DND-41 (cell line): ENCODE measurements around the gene MINDY1.

Source experiments
- EZH2 ChIP-seq: IDR thresholded peaks from 3 replicates; pipeline ENCODE4 v1.6.1; 2012; ENCODE audit warnings: borderline replicate concordance, low read depth, mild to moderate bottlenecking, moderate library complexity, low read length, inconsistent platforms; ENCODE audit not compliant: severe bottlenecking
- TF ChIP-seq, protein P1 (sequence below): IDR thresholded peaks from 2 replicates; pipeline ENCODE4 v1.5.1; 2012; ENCODE audit warnings: borderline replicate concordance, low read length, moderate library complexity, mild to moderate bottlenecking; ENCODE audit not compliant: poor library complexity, severe bottlenecking; ENCODE audit errors: extremely low read depth

- TF ChIP-seq, protein P1, sequence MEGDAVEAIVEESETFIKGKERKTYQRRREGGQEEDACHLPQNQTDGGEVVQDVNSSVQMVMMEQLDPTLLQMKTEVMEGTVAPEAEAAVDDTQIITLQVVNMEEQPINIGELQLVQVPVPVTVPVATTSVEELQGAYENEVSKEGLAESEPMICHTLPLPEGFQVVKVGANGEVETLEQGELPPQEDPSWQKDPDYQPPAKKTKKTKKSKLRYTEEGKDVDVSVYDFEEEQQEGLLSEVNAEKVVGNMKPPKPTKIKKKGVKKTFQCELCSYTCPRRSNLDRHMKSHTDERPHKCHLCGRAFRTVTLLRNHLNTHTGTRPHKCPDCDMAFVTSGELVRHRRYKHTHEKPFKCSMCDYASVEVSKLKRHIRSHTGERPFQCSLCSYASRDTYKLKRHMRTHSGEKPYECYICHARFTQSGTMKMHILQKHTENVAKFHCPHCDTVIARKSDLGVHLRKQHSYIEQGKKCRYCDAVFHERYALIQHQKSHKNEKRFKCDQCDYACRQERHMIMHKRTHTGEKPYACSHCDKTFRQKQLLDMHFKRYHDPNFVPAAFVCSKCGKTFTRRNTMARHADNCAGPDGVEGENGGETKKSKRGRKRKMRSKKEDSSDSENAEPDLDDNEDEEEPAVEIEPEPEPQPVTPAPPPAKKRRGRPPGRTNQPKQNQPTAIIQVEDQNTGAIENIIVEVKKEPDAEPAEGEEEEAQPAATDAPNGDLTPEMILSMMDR: no peak
- no peak for TF ChIP-seq EZH2
Measured at GRCh38 chr1:150968491-150968890, 38.2 kb downstream of the MINDY1 start.
